BLaER1 treated with 17β-estradiol and CSF1 and Interleukin-3, amounts not matched to agents 10 nM and 100 nM (cell line): ENCODE results near the gene KIF2C.

Source experiments
- H3K27ac ChIP-seq, 11 experiments: shearing (Covaris generic); formaldehyde crosslinking; 2 replicates each; pipeline ENCODE4 v1.8.1; 2022
- H3K27me3 ChIP-seq, 11 experiments: shearing (Covaris generic); formaldehyde crosslinking; 2 replicates each; pipeline ENCODE4 v1.8.1; 2022
- H3K36me3 ChIP-seq, 11 experiments: shearing (Covaris generic); formaldehyde crosslinking; 2 replicates each; pipeline ENCODE4 v1.8.1; 2022
- H3K4me1 ChIP-seq, 10 experiments: shearing (Covaris generic); formaldehyde crosslinking; 2 replicates each; pipeline ENCODE4 v1.8.1; 2022
- H3K4me2 ChIP-seq, 11 experiments: shearing (Covaris generic); formaldehyde crosslinking; 2 replicates each; pipeline ENCODE4 v1.8.1; 2022
- H3K4me3 ChIP-seq, 10 experiments: shearing (Covaris generic); formaldehyde crosslinking; 2 replicates each; pipeline ENCODE4 v1.8.1; 2022
- H3K9ac ChIP-seq, 11 experiments: shearing (Covaris generic); formaldehyde crosslinking; 2 replicates each; pipeline ENCODE4 v1.8.1; 2022
- H3K9me3 ChIP-seq, 11 experiments: shearing (Covaris generic); formaldehyde crosslinking; replicated peaks in 1 of 11; 2 replicates each; pipeline ENCODE4 v1.8.1; 2022
- H4K20me1 ChIP-seq, 11 experiments: shearing (Covaris generic); formaldehyde crosslinking; 2 replicates each; pipeline ENCODE4 v1.8.1; 2022
- Cebpa-rat ChIP-seq, 11 experiments: shearing (Covaris generic); IDR thresholded peaks; 2 replicates each; pipeline ENCODE4 v1.8.1; 2022

KIF2C gene

DNA sequence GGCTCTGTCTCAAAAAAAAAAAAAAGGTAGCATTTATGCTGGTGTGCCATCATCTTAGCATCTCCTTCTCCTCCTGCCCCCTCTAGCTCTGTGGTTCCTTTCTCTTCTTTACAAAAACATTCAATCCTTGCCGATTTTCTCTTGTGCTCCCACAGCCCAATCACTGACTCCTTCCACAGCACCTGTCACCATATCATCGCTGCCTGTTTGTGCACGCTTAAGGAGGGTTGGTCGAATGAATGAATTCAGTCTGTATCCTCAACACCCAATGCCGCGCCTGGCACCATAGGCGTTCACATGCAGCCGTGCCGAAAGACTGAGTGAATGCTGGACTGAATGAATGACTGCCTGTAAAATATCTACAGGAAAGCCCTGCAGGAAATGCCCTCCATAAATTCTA lies 16.6 kb upstream of the KIF2C start:
- H3K27me3 ChIP-seq = no peaks in the 10 kb centered on the region
- peaks cover 0 to 7% (median 0%) of the 10 kb centered on the region in 11 experiments; a peak in 2 of 22 replicates for H3K9me3 ChIP-seq
- no peaks in the 10 kb centered on the region; a peak in 1 of 22 replicates for H4K20me1 ChIP-seq
- H3K4me2 ChIP-seq = peak overlapping the region; percentile 58 to 94 (median 76)
- H3K9ac ChIP-seq = peak overlapping the region in 9 of 11 experiments; percentile 45 to 77 (median 69); a peak in 14 of 22 replicates
- peak overlapping the region in 10 of 11 experiments; percentile 71 to 91 (median 86); a peak in 17 of 22 replicates for H3K27ac ChIP-seq
- TF ChIP-seq Cebpa-rat (IDR thresholded peaks at IDR 0.05) = no peak
- H3K4me1 ChIP-seq = peaks cover 52 to 97% (median 73%) of the 10 kb centered on the region in 10 experiments
- H3K36me3 ChIP-seq = no peaks in the 10 kb centered on the region
- peak overlapping the region in 5 of 10 experiments; percentile 1 to 50 (median 38); a peak in 7 of 20 replicates for H3K4me3 ChIP-seq

DNA sequence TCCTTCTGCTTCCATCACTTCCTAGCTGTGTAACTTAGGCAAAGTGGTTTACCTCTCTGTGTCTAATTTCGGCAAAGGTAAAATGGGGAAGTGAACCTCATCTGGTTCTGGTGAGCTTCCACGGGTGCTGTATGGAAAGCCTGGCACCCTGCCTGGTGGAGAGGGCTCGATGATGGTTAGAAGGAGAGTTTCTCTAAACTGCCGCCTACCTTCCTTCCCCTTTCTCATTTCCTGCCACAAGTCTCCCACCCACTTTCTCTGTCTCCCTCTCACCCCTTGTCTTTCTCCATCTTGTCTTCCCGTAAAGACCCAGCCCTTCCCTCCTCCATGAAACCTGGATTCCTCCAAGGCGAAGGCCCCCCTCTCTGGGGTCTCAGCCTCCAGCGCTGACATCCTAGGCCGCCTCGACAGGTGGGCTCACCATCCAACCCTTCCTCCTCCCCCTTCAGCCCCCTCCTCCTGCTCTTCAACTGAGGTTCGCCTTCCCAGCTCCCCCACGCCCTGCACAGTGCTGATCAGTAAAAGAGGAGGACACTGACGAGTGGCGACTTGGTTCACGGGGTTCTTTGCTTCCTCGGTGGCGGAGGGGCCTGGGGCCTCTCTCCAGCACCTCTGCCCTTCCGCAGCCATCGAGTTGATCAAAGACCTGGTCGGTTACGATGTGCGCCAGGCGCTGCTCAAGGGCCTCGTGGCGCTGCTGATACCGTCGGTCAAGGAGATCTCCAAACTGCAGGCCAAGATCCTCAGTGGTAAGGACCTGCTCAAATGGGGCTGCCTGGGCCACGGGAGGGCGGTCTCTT lies 15.9 kb upstream of the KIF2C start:
- Histone ChIP-seq H3K27ac (peak overlapping the region in 10 of 11 experiments; percentile 71 to 91 (median 86); a peak in 20 of 22 replicates), H3K9ac (peak overlapping the region in 10 of 11 experiments; percentile 39 to 77 (median 68); a peak in 17 of 22 replicates), H4K20me1 (no peaks in the 10 kb centered on the region; a peak in 1 of 22 replicates), H3K4me3 (peak overlapping the region in 8 of 10 experiments; percentile 8 to 50 (median 36); a peak in 12 of 20 replicates), H3K4me1 (peaks cover 54 to 98% (median 74%) of the 10 kb centered on the region in 10 experiments), H3K27me3 (no peaks in the 10 kb centered on the region), H3K9me3 (peaks cover 0 to 7% (median 0%) of the 10 kb centered on the region in 11 experiments; a peak in 2 of 22 replicates), H3K4me2 (peak overlapping the region; percentile 58 to 94 (median 76)), H3K36me3 (no peaks in the 10 kb centered on the region)
- no peak for TF ChIP-seq Cebpa-rat (IDR thresholded peaks at IDR 0.05)

- no peaks in the 10 kb centered on the region for H3K27me3 ChIP-seq
- H3K27ac ChIP-seq = peak overlapping the region in 10 of 11 experiments; percentile 71 to 91 (median 86); a peak in 20 of 22 replicates
- peaks cover 53 to 99% (median 73%) of the 10 kb centered on the region in 10 experiments for H3K4me1 ChIP-seq
- peak overlapping the region in 5 of 10 experiments; percentile 22 to 50 (median 36); a peak in 8 of 20 replicates for H3K4me3 ChIP-seq
- H3K36me3 ChIP-seq = no peaks in the 10 kb centered on the region
- H3K9me3 ChIP-seq = peaks cover 0 to 7% (median 0%) of the 10 kb centered on the region in 11 experiments; a peak in 2 of 22 replicates
- peak overlapping the region in 10 of 11 experiments; percentile 39 to 77 (median 68); a peak in 17 of 22 replicates for H3K9ac ChIP-seq
- no peaks in the 10 kb centered on the region for H4K20me1 ChIP-seq
- TF ChIP-seq Cebpa-rat (IDR thresholded peaks at IDR 0.05) = no peak
- peak overlapping the region; percentile 58 to 94 (median 76) for H3K4me2 ChIP-seq
These were observed 15.2 kb upstream of the KIF2C start for GRCh38 chr1:44724296-44724954.

- TF ChIP-seq Cebpa-rat (IDR thresholded peaks at IDR 0.05) = no peak
- Histone ChIP-seq H3K4me1 (peaks cover 50 to 99% (median 73%) of the 10 kb centered on the region in 10 experiments), H3K9me3 (peaks cover 0 to 7% (median 0%) of the 10 kb centered on the region in 11 experiments; a peak in 2 of 22 replicates), H3K4me2 (peak overlapping the region; percentile 58 to 94 (median 76)), H3K36me3 (no peaks in the 10 kb centered on the region), H3K27me3 (no peaks in the 10 kb centered on the region), H3K9ac (no peak overlapping the region; a peak in 3 of 22 replicates), H3K27ac (peak overlapping the region in 9 of 11 experiments; percentile 6 to 91 (median 87); a peak in 15 of 22 replicates), H4K20me1 (no peaks in the 10 kb centered on the region), H3K4me3 (peak overlapping the region in 2 of 10 experiments; percentile 48 to 50; a peak in 3 of 20 replicates)
These were observed 14.5 kb upstream of the KIF2C start for GRCh38 chr1:44724955-44725698.

GRCh38 chr1:44730741-44731512 lies 8.7 kb upstream of the KIF2C start, which contains the start of gene RNU5D-1:
TSS of gene RNU5D-1 (minus strand) at chr1:44731170.
- Histone ChIP-seq H3K4me3 (peak within 1 kb of the TSS in 6 of 10 experiments; percentile 19 to 48 (median 43); a peak in 12 of 20 replicates), H3K4me1 (peaks cover 41 to 78% (median 55%) of the 10 kb centered on the region in 10 experiments), H3K9me3 (no peaks in the 10 kb centered on the region), H3K9ac (peak within 1 kb of the TSS; percentile 78 to 90 (median 84)), H3K27me3 (no peaks in the 10 kb centered on the region), H4K20me1 (no peaks in the 10 kb centered on the region), H3K36me3 (no peaks in the 10 kb centered on the region), H3K4me2 (peak within 1 kb of the TSS; percentile 62 to 95 (median 69)), H3K27ac (peak within 1 kb of the TSS; percentile 70 to 96 (median 91))
- peak in 1 of 11 experiments; percentile 68; a peak in 1 of 22 replicates for TF ChIP-seq Cebpa-rat (IDR thresholded peaks at IDR 0.05)

DNA sequence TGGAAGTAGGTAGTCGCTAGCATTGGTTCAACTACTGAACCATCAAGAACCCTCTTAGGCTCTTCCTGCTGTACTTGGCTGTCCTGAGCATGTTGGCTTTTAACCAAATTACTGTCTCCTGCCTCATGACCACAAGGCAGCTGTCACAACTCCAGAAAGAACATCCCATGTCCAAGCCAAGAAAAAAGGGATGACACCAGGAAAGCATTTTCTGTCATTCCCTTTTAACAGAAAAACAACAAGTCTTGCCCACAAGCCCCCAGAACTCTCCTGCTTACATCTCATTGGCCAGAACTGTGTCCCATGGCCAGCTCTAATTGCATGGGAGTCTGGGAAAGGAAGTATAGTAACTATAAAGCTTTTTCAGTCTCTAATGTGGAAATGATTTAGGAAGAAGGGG lies 6.3 kb upstream of the KIF2C start:
- no peak for TF ChIP-seq Cebpa-rat (IDR thresholded peaks at IDR 0.05)
- H3K4me2 ChIP-seq = peak overlapping the region; percentile 0 to 39 (median 18); a peak in 10 of 22 replicates

DNA sequence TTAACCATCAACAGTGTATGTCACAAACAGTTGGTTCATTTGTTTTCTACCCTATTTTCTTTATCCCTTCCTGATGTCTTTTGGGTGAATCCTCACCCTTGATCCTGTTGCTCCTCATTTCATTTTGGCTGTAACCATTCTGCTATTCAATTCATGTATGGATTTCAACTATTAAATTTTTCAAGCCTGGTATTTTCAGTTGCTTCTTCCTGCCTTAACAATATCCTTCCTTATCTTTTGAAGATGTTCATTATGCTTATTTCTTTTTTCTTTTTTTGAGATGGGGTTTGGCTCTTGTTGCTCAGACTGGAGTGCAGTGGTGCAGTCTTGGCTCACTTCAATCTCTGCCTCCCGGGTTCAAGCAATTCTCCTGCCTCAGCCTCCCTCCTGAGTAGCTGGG lies 5.9 kb upstream of the KIF2C start:
- Histone ChIP-seq H3K4me1 (peaks cover 33 to 49% (median 38%) of the 10 kb centered on the region in 10 experiments), H3K4me2 (peak overlapping the region in 6 of 11 experiments; percentile 7 to 39 (median 25); a peak in 6 of 22 replicates), H4K20me1 (no peaks in the 10 kb centered on the region), H3K4me3 (no peak overlapping the region), H3K9ac (no peak overlapping the region), H3K27me3 (no peaks in the 10 kb centered on the region), H3K9me3 (peaks cover 0 to 5% (median 0%) of the 10 kb centered on the region in 11 experiments; a peak in 4 of 22 replicates), H3K27ac (no peak overlapping the region; a peak in 1 of 22 replicates), H3K36me3 (no peaks in the 10 kb centered on the region)
- TF ChIP-seq Cebpa-rat (IDR thresholded peaks at IDR 0.05) = no peak

More for the DNA sequence above, 6.3 kb upstream of the KIF2C start:
- Histone ChIP-seq H3K27ac (peak overlapping the region in 1 of 11 experiments; percentile 10; a peak in 1 of 22 replicates), H3K9ac (no peak overlapping the region), H3K36me3 (no peaks in the 10 kb centered on the region), H3K4me3 (no peak overlapping the region), H3K27me3 (no peaks in the 10 kb centered on the region), H4K20me1 (no peaks in the 10 kb centered on the region), H3K4me1 (peaks cover 37 to 53% (median 42%) of the 10 kb centered on the region in 10 experiments), H3K9me3 (peaks cover 0 to 4% (median 0%) of the 10 kb centered on the region in 11 experiments; a peak in 4 of 22 replicates)
